ENCODE measurements around the gene SYPL1.

The SYPL1 gene

GRCh38 chr7:106122713-106123112 is 10.6 kb upstream of the SYPL1 start:
- no peak for DNase-seq (ENCODE audit: low spot score)
- FAIRE-seq: no peak

DNA sequence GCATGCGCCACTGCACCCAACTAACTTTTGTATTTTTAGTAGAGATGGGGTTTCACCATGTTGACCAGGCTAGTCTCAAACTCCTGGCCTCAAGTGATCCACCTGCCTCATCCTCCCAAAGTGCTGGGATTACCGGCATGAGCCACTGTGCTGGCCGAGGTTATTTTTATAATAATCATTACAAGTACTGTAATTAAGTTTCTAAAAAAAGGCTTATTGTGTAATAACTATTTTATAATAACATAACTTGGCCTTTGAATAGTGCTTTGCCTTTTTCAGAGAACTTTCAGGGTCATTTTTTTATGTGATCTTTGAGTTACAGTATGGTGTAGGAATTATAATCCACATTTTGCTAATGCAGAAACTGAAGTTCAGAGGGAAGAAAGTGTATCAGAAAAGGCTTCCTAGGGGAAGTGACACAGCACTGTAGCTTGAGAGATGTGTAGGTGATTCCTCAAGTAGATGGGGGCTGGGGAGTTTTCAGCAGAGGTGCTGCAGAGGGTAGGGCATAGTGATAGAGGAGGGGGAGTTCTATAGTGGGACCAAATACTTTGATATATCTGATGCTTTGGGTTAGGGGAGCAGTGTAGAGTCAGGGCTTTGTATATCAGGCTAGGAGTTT is 9.2 kb upstream of the SYPL1 start:
- FAIRE-seq (no peak), DNase-seq (ENCODE audit: low spot score) (no peak)

DNA sequence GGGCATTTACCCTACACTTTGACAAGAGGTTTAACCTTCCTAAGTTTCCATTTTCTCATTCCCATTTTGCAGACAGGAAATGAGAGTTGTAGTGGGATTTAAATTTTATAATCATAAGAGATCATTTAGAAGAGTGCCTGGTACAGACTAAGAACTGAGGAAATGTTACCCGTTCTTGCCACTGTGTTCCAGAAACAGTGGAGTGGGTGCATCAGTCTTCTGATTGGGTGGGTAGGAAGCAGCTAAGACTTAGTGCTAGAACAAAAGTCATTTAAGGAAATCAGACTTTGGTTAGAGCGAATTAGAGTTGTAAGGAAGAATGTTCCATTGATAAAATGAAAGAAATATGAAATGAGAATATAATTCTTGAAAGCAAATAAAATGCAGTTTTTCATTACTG is 8.4 kb upstream of the SYPL1 start:
- DNase-seq (ENCODE audit: low spot score): no peak

DNA sequence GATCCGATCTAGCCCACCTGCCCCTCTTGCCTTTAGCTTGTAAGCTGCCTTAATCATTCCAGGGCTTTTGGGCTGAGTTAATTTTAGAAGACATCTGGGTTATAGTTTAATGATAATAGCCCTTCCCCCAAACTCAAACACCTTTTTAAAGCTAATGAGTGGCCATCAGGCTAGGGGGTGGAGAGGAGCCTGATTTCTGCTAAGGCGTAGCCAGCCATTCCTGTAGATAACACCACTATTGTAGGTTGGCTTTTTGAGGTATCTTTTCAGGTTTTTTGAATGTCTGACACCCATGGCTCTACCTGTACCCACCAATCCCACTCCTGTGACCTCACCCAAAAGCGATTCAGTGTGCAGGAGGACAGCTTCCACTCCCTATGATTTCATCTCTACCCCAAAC is 7.6 kb upstream of the SYPL1 start:
- DNase-seq (ENCODE audit: low spot score) (no peak), FAIRE-seq (no peak)

More for the DNA sequence above, 8.4 kb upstream of the SYPL1 start:
- FAIRE-seq: no peak

DNA sequence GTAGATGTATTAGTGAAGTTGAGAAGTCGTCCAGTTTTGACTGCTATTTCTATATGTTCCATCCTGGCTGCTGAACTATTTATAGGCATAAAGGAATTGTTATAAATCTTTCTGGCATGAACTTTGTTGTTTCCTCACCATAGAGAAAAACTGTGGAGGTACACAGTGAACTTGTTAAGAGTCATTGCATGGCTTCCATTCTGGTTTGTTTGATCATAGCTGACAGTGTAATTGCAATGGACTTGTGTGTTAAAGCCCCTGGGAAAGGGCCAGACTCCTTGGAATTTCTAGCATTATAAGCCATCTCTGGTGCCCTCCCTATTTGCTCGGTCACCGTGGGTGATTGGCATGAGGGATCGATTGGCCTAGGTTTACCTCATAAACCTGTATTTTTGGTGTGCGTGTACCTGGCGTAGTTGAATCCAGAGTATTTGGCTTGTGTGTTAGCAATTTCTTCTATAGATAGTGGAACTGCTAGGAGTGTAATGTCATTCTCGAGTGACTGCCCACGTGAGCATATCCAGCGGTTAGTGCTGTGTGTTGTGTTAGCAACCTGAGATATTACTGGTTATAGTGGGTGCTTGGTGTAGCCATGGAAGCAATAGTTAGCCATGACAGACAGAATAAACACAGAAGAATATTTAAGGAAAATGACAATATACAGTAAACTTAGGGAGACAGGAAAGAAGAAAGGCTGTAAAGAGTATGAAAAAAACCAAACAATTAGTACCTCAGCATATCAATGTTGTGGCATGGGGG is 5.9 kb upstream of the SYPL1 start:
- FAIRE-seq (no peak), DNase-seq (ENCODE audit: low spot score) (no peak)

- DNase-seq (ENCODE audit: low spot score) (no peak), FAIRE-seq (no peak)
Observed at GRCh38 chr7:106116161-106116704, 4.1 kb upstream of the SYPL1 start.

DNA sequence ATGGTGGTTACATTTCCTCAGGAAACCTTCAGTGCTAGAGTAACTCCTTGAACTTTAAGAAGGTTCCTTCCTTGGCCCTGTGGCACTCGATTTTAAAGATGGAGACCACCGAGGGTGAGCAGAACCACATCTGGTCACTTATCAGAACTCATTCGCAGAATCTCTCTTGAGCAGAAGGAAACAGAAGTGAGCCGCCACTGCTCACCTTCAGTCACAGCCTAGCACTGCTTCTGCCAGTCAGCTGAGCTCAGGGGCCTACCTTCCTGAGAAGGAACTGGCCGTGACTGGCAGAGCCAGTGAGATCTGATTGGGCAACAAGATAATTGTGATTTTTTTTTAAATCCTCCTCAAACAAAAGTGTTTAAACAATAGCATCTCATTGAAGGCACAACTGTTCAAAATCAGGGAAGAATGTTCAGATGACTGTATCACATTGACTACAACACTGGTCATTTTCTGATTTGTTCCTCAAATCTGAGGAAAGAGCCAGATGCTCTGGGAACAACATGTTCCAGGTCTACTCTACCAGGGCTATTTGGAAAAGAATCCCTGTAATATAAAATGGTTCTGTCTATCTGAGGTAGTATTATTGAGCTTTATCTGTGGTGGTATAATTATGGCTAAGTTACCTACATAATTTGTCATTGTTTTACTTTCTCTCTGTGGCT is 2.7 kb upstream of the SYPL1 start:
- FAIRE-seq (no peak), DNase-seq (ENCODE audit: low spot score) (no peak)

GRCh38 chr7:106112972-106113421 is 885 bp upstream of the SYPL1 start:
- FAIRE-seq: no peak
- no peak for DNase-seq (ENCODE audit: low spot score)

DNA sequence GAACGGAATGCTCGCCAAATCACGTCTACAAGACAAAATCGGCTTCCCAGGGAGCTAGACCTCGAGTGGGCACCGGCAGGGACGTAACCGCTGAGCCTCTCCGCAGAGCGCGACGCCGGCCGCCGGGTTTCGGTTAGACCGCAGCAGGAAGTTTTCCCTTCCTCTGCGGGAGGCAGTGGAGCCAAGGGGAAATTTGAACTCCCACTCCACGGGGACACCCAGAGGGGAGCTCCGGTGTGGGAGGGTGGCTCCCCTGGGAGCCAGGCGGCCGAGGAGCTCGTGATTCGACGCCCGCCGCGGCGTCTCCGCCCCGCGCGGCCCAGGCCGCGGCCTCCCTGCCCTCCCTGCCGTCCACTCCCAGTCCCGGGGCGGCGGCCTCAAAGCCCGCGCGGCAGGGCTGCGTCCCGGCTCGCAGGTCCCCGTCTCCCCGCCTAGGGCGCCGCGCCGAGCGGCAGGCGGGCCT is 426 bp downstream of the SYPL1 start:
- no peak for DNase-seq (ENCODE audit: low spot score)
- no peak for FAIRE-seq

GRCh38 chr7:106110885-106111654 is 1.0 kb downstream of the SYPL1 start:
- no peak for DNase-seq (ENCODE audit: low spot score)
- no peak for FAIRE-seq

GRCh38 chr7:106110238-106110560 is 1.9 kb downstream of the SYPL1 start:
- FAIRE-seq: no peak
- DNase-seq (ENCODE audit: low spot score): no peak

DNA sequence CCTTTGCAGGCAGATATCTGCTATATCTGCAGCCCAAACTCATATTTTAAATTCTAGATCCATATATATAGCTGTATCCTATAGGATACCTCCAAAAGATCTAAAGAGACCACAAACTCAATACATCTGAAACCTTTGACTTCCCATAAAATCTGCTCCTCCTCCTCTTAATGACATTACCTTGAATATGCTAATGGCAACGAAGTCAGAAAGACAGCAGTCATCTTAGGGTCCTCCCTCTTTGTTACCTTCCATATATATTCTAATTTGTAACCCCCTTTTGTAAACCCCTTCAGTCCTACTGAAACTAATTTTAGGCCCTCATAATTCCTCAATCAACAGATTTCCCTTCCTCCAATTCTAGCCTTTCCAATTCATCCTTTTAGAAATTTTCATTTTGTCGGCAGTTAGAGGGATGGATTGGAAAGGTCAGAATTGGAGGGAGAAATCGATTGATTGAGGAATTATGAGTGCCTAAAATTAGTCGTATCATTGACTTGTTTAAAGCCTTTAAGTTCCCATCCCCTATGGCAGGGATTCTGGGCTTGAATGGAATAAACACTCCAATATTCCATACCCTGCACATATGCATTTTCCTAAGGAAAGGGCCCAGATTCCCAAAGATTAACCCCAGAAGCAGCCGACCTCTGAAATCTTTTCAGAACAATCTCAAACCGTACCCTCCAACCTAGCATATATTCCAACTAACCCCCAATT is 2.4 kb downstream of the SYPL1 start:
- no peak for DNase-seq (ENCODE audit: low spot score)
- no peak for FAIRE-seq

- DNase-seq (ENCODE audit: low spot score) (no peak), FAIRE-seq (no peak)
Observed at GRCh38 chr7:106108991-106109390, 3.1 kb downstream of the SYPL1 start.

GRCh38 chr7:106104721-106105260 is 7.3 kb downstream of the SYPL1 start:
- FAIRE-seq (no peak), DNase-seq (ENCODE audit: low spot score) (no peak)

DNA sequence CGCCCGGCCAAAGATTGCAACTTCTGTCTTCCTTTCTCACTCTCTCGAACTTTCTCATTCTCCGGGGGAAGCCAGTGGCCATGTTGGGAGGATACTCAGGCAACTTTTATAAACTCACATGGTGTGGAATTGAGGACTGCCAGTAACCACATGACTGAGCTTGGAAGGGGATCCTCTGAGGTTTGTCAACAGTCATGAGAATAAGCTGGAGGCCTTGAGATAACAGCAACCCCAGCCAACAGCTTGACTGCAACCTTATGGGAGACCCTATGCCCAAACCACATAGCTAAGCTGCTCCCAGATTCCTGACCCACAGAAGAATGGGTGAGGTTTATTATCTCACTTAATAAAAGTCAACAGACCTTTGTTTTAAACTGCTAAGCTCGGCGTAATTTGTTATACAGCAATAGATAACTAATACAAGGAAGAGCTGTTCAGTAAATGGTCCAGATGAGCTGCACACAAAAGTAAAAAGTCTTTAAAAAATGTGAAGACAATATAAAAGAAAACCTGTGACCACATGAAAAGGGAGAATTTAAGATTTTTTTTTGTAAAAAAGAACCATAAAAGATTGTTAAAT is 9.6 kb downstream of the SYPL1 start:
- no peak for DNase-seq (ENCODE audit: low spot score)
- no peak for FAIRE-seq

GRCh38 chr7:106101726-106102125 is 10.4 kb downstream of the SYPL1 start:
- DNase-seq (ENCODE audit: low spot score): no peak
- FAIRE-seq: no peak

- FAIRE-seq: peak; percentile 83
- DNase-seq (ENCODE audit: low spot score): no peak
Observed at GRCh38 chr7:106100863-106101629, 11.1 kb downstream of the SYPL1 start.

GRCh38 chr7:106099539-106099938 is 12.6 kb downstream of the SYPL1 start:
- FAIRE-seq (no peak), DNase-seq (ENCODE audit: low spot score) (no peak)

DNA sequence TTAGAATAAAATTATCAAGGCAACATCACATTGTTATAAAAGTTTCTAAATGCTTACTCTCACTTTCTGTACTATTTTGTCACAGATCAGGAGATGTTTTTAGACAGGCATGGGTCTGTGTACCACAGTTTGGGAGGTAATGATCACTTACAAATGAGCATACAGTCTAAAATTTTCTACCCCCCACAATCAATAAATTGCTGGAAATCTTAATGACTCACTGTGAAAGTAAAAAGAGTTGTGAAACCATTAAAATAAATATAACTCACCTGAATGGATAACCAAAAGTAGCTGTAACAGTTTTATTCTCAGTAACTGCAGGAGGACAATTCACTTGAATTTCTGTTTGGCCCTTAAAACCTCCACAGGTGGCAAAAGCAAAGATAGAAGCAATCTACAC is 13.2 kb downstream of the SYPL1 start:
- no peak for DNase-seq (ENCODE audit: low spot score)
- no peak for FAIRE-seq
